Esophagus squamous epithelium (tissue), 5 donors: ENCODE results near the gene SPATS2L. TPM values are rescaled to one million over a fixed set of nuclear protein-coding genes. Genes with fewer than 3 reads are reported as not detected.

ENCODE experiments used
- DNase-seq: peaks from one replicate; lab custom pipeline; 2025; lab: John Stamatoyannopoulos, UW
- H3K27ac ChIP-seq, 4 donors: fragments of 200-600 bp; sonication (generic); one replicate each; pipeline ENCODE4 v1.5.1; 2016 to 2019; ENCODE audit warnings: mild to moderate bottlenecking in 1 of 4
- H3K27me3 ChIP-seq, 4 donors: fragments of 200-600 bp; sonication (generic); 1 replicate in 3 of 4; 2 replicates in 1 of 4; pipeline versions ENCODE4 v1.5.1 to v1.6.0; 2017 to 2021; ENCODE audit warnings: antibody characterized with exemption in 1 of 4
- H3K36me3 ChIP-seq, 3 donors: fragments of 200-600 bp; sonication (generic); one replicate each; pipeline ENCODE4 v1.5.1; 2016 to 2019
- H3K4me1 ChIP-seq, 3 donors: fragments of 200-600 bp; sonication (generic); one replicate each; pipeline ENCODE4 v1.5.1; 2017 to 2019
- H3K4me3 ChIP-seq, 4 donors: fragments of 200-600 bp; sonication (generic); 1 replicate in 3 of 4; 2 replicates in 1 of 4; pipeline ENCODE4 v1.5.1; 2016 to 2019; ENCODE audit warnings: mild to moderate bottlenecking in 2 of 4, moderate library complexity in 1 of 4
- H3K9me3 ChIP-seq, 3 donors: fragments of 200-600 bp; sonication (generic); one replicate each; pipeline ENCODE4 v1.5.1; 2016 to 2019
- POLR2A ChIP-seq, 4 donors: fragments of 450-650 bp; IDR thresholded peaks; one replicate each; pipeline ENCODE4 v1.6.1; 2017; ENCODE audit warnings: antibody characterized with exemption in 4 of 4, mild to moderate bottlenecking in 4 of 4, moderate library complexity in 3 of 4
- WGBS, 2 donors: methylation state at CpG; one replicate each; pipeline ENCODE4 v1.1.5; 2018; 5-methylcytosine and 5-hydroxymethylcytosine counted together
- intact Hi-C: fragments of 100-400 bp; cut with DNase I; formaldehyde crosslinking; loops from one replicate; pipeline ENCODE4 v1.15.0; 2022
- total RNA-seq, 4 donors: library from RNA; depleted of rRNA; stranded (reverse); fragments of >200 nt; gene quantifications; one replicate each; pipeline ENCODE4 v1.1.0, GENCODE V29; 2016
- TF ChIP-seq, protein P1 (sequence below), 6 experiments: fragments of 450-650 bp in 4 of 6; fragments of 200-600 bp in 2 of 6; sonication (generic) in 2 of 6; IDR thresholded peaks; one replicate each; pipeline ENCODE4 v1.5.1; 2016 to 2019; ENCODE audit warnings: antibody characterized with exemption in 6 of 6, mild to moderate bottlenecking in 4 of 6, moderate library complexity in 4 of 6
- donor health status: DM: yes; HTN: yes; CAD: no.

SPATS2L gene
- total RNA-seq, 4 donors from 2014 or later, result 53.2 to 91.9 (median 68.3) TPM

DNA sequence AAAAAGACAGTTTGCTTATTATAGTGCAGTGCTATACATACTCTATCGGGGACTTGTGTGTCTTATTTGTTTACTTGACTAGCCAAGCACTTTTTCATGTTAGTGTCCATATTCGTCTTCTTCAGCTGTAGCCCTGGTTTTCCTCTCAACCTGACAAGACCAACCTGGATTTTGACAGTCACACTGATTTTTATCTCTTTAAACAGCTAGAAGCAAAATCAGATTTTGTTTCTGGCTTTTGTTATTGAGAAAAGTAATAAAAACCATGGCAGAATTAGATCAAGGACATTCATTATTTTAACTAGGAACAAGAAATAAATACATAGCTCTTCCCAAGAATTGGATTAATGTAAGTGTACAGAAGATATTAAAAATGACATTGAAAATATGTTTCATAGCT lies 56.8 kb downstream of the SPATS2L start:
- WGBS, 2 donors, result 71 to 90% methylated on average over 2 of the region's 2 CpGs

DNA sequence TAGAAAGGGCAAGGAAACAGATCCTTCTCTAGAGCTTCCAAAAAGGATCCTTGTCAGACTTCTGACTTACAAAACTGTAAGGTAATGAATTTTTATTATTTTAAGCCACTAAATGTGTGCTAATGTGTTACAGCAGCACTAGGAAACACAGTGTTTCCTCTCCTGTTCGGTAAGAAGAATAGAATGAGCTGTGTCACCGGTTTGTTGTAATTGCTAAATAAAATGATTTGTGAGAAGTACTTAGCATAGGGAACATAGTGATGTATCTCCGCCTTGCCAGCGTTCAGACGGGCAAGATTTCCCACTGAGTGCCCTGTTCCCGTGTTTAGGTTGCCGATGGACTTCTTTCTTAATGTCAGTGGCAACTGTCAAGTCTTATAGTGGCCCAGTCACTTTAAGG lies 57.6 kb downstream of the SPATS2L start:
- Histone ChIP-seq H3K4me3 (no peak overlapping the region), H3K36me3 (peaks cover 0 to 8% (median 0%) of the 10 kb centered on the region in 3 donors), H3K4me1 (peaks cover 0 to 8% (median 0%) of the 10 kb centered on the region in 3 donors), H3K9me3 (no peaks in the 10 kb centered on the region), H3K27ac (no peak overlapping the region), H3K27me3 (no peaks in the 10 kb centered on the region)
- intact Hi-C loops, result no loop called here
- 77% methylated on average over 7 of the region's 7 CpGs for WGBS, 2 donors
- TF ChIP-seq POLR2A (IDR thresholded peaks at IDR 0.05), result no peak
- TF ChIP-seq, protein P1, sequence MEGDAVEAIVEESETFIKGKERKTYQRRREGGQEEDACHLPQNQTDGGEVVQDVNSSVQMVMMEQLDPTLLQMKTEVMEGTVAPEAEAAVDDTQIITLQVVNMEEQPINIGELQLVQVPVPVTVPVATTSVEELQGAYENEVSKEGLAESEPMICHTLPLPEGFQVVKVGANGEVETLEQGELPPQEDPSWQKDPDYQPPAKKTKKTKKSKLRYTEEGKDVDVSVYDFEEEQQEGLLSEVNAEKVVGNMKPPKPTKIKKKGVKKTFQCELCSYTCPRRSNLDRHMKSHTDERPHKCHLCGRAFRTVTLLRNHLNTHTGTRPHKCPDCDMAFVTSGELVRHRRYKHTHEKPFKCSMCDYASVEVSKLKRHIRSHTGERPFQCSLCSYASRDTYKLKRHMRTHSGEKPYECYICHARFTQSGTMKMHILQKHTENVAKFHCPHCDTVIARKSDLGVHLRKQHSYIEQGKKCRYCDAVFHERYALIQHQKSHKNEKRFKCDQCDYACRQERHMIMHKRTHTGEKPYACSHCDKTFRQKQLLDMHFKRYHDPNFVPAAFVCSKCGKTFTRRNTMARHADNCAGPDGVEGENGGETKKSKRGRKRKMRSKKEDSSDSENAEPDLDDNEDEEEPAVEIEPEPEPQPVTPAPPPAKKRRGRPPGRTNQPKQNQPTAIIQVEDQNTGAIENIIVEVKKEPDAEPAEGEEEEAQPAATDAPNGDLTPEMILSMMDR (IDR thresholded peaks at IDR 0.05), result no peak
- DNase-seq, result no peak

More for the DNA sequence above, 56.8 kb downstream of the SPATS2L start:
- H3K4me1 ChIP-seq, result peaks cover 0 to 10% (median 0%) of the 10 kb centered on the region in 3 donors
- peaks cover 0 to 8% (median 0%) of the 10 kb centered on the region in 3 donors for H3K36me3 ChIP-seq
- H3K9me3 ChIP-seq, result no peaks in the 10 kb centered on the region
- H3K4me3 ChIP-seq, result no peak overlapping the region
- no peak overlapping the region for H3K27ac ChIP-seq
- no peaks in the 10 kb centered on the region for H3K27me3 ChIP-seq
- intact Hi-C loops, result no loop called here
- TF ChIP-seq POLR2A (IDR thresholded peaks at IDR 0.05), result no peak
- TF ChIP-seq, protein P1 (IDR thresholded peaks at IDR 0.05), result no peak
- no peak for DNase-seq

DNA sequence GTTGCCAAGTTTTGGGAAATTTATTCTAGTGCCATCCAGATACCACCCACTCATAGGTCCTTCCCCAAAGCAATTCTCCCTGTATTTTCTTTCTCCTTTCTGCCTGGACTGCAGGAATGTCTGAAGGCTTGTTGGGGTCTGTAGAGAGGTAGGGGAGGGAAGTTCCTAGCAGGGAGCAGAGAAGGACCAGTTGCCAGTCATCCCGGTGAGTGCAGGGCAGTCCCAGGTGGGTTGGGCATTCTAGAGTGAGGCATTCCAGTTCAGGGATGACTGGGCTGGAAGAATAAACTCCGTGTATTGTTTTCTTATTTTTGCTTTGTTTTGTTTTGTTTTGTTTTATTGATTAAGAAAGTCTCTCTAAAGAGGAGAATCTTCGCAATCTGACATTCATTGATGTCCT lies 58.1 kb downstream of the SPATS2L start:
- Histone ChIP-seq H3K4me1 (peaks cover 0 to 8% (median 0%) of the 10 kb centered on the region in 3 donors), H3K27me3 (no peaks in the 10 kb centered on the region), H3K27ac (no peak overlapping the region), H3K36me3 (peaks cover 0 to 8% (median 0%) of the 10 kb centered on the region in 3 donors), H3K4me3 (no peak overlapping the region), H3K9me3 (no peaks in the 10 kb centered on the region)
- 55 to 75% methylated on average over 3 of the region's 3 CpGs for WGBS, 2 donors
- no peak for DNase-seq
- TF ChIP-seq, protein P1 (IDR thresholded peaks at IDR 0.05), result no peak
- no peak for TF ChIP-seq POLR2A (IDR thresholded peaks at IDR 0.05)
- intact Hi-C loops, result no loop called here

DNA sequence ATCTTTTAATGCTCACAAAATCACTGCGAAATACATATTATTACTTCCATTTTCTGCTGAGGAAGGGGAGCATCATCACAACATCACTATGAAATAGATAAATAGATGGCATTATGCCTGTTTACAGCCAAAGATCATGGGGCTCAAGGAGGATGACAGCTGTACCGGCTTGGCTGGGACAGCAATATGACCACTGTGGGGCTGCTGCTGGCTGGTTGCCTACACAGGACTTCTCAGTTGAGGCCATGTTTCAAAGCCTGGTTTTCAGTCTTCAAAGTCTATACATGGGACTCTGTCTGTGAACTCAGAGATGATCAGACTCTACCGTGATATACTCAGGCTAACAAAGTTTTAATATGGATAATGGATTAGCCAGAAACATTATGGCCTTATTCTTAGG lies 58.7 kb downstream of the SPATS2L start:
- Histone ChIP-seq H3K27me3 (no peaks in the 10 kb centered on the region), H3K27ac (no peak overlapping the region), H3K4me3 (no peak overlapping the region), H3K36me3 (peaks cover 0 to 8% (median 0%) of the 10 kb centered on the region in 3 donors), H3K9me3 (no peaks in the 10 kb centered on the region), H3K4me1 (peaks cover 0 to 12% (median 0%) of the 10 kb centered on the region in 3 donors)
- no peak for DNase-seq
- TF ChIP-seq POLR2A (IDR thresholded peaks at IDR 0.05), result no peak
- TF ChIP-seq, protein P1 (IDR thresholded peaks at IDR 0.05), result no peak
- intact Hi-C loops, result no loop called here
- 69 to 77% methylated on average over 3 of the region's 3 CpGs for WGBS, 2 donors

DNA sequence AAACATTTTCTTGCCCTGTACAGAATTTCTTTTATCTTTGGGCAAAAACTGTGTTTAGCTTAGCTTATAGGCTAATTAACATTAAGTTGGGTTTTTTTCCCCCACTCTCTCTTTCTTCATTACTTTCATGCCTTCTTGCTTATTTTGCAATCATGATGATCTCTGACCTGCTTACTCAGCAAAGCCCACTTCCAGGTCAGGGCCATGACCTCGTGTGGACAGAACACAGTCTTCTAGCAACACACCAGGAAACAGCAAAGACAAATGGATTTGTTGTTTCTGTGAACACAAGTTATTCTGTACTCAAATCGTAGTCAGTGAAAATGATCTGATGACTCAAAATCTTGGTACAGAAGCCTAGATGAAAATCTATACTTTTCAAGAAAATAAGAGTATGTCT lies 60.7 kb downstream of the SPATS2L start:
- no peaks in the 10 kb centered on the region for H3K27me3 ChIP-seq
- no peaks in the 10 kb centered on the region for H3K9me3 ChIP-seq
- DNase-seq, result no peak
- no peak overlapping the region for H3K4me3 ChIP-seq
- 45 to 47% methylated on average over 2 of the region's 2 CpGs for WGBS, 2 donors
- TF ChIP-seq, protein P1 (IDR thresholded peaks at IDR 0.05), result no peak
- no peak for TF ChIP-seq POLR2A (IDR thresholded peaks at IDR 0.05)
- intact Hi-C loops, result no loop called here
- peaks cover 0 to 24% (median 0%) of the 10 kb centered on the region in 3 donors for H3K4me1 ChIP-seq
- H3K36me3 ChIP-seq, result peaks cover 0 to 6% (median 0%) of the 10 kb centered on the region in 3 donors
- no peak overlapping the region for H3K27ac ChIP-seq
